Measurements from ENCODE around the gene CORO2A.
"Not testable (repeated sequence)": the region's sequence is repeated elsewhere in the genome, so short reads cannot be mapped to it uniquely, and the experiment has no call there.

CORO2A gene

GRCh38 chr9:98176391-98177259 lies 15.8 kb downstream of the CORO2A start:
- Histone ChIP-seq H3K27ac (ENCODE audit: low read length) (no peak overlapping the region), H3K4me1 (ENCODE audit: control insufficient read depth, low read depth, low read length) (peaks cover 15% of the 10 kb centered on the region), H3K36me3 (ENCODE audit: control insufficient read depth, low read depth, low read length) (no peaks in the 10 kb centered on the region), H3K27me3 (ENCODE audit: control insufficient read depth, insufficient read depth, low read length) (no peaks in the 10 kb centered on the region), H3K4me3 (ENCODE audit: low read length) (no peak overlapping the region), H3K9me3 (ENCODE audit: control insufficient read depth, low read depth, low read length) (no peaks in the 10 kb centered on the region), H3K9ac (ENCODE audit: low read length) (no peak overlapping the region)

GRCh38 chr9:98175762-98176161 lies 16.7 kb downstream of the CORO2A start:
- Histone ChIP-seq H3K27ac (ENCODE audit: low read length) (no peak overlapping the region), H3K4me3 (ENCODE audit: low read length) (no peak overlapping the region), H3K36me3 (ENCODE audit: control insufficient read depth, low read depth, low read length) (no peaks in the 10 kb centered on the region), H3K27me3 (ENCODE audit: control insufficient read depth, insufficient read depth, low read length) (no peaks in the 10 kb centered on the region), H3K4me1 (ENCODE audit: control insufficient read depth, low read depth, low read length) (peaks cover 23% of the 10 kb centered on the region), H3K9me3 (ENCODE audit: control insufficient read depth, low read depth, low read length) (no peaks in the 10 kb centered on the region), H3K9ac (ENCODE audit: low read length) (no peak overlapping the region)

DNA sequence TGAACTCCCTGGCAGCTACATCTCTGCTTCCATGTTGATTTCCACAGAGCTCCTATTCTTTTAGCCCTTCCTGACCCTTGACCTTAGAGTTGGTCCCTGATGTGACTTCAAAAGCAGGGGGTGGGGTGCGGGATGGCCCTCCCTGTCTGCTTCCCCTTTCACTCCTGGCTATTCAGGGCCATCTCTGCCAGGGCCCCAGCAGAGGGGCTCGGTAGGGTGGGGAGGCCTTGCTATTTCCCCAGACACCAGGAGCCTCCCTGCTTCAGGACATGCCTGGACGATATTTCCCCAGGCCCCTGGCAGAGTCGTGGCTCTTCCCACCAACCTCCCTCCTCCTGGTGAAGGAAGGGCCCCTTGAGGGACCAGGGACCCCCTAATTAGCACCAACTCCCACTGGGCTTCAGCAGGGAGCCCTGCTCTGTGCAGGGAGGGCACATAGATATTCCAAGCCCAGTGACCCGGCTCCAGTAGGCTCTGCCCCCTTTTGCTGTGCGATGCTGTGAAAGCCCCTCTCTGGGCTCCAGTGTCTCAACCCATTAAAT lies 17.3 kb downstream of the CORO2A start:
- H3K27ac ChIP-seq (ENCODE audit: low read length), result no peak overlapping the region

DNA sequence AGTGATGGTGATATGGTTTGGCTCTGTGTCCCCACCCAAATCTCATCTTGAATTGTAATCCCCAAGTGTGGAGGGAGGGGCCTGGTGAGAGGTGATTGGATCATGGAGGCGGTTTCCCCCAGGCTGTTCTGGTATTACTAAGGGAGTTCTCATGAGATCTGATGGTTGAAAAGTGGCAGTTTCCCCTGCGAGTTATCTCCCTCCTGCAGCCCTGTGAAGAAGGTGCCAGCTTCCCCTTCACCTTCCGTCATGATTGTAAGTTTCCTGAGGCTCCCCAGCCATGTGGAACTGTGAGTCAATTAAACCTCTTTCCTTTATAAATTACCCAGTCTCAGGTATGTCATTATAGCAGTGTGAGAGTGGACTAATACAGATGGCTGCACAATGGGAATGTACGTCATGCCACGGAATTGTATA lies 17.9 kb downstream of the CORO2A start:
- not testable (repeated sequence) for H3K9me3 ChIP-seq (ENCODE audit: control insufficient read depth, low read depth, low read length); H3K27me3 ChIP-seq (ENCODE audit: control insufficient read depth, insufficient read depth, low read length); H3K4me3 ChIP-seq (ENCODE audit: low read length); H3K27ac ChIP-seq (ENCODE audit: low read length); H3K9ac ChIP-seq (ENCODE audit: low read length); H3K36me3 ChIP-seq (ENCODE audit: control insufficient read depth, low read depth, low read length)
- peaks cover 26% of the 10 kb centered on the region for H3K4me1 ChIP-seq (ENCODE audit: control insufficient read depth, low read depth, low read length)

More for the DNA sequence above, 17.3 kb downstream of the CORO2A start:
- no peaks in the 10 kb centered on the region for H3K36me3 ChIP-seq (ENCODE audit: control insufficient read depth, low read depth, low read length)
- no peak overlapping the region for H3K9ac ChIP-seq (ENCODE audit: low read length)
- H3K27me3 ChIP-seq (ENCODE audit: control insufficient read depth, insufficient read depth, low read length), result no peaks in the 10 kb centered on the region
- H3K4me1 ChIP-seq (ENCODE audit: control insufficient read depth, low read depth, low read length), result peaks cover 23% of the 10 kb centered on the region
- H3K4me3 ChIP-seq (ENCODE audit: low read length), result no peak overlapping the region
- H3K9me3 ChIP-seq (ENCODE audit: control insufficient read depth, low read depth, low read length), result no peaks in the 10 kb centered on the region

- Histone ChIP-seq H3K27me3 (ENCODE audit: control insufficient read depth, insufficient read depth, low read length) (no peaks in the 10 kb centered on the region), H3K36me3 (ENCODE audit: control insufficient read depth, low read depth, low read length) (no peaks in the 10 kb centered on the region), H3K4me3 (ENCODE audit: low read length) (no peak overlapping the region), H3K9me3 (ENCODE audit: control insufficient read depth, low read depth, low read length) (no peaks in the 10 kb centered on the region), H3K9ac (ENCODE audit: low read length) (no peak overlapping the region), H3K4me1 (ENCODE audit: control insufficient read depth, low read depth, low read length) (peaks cover 33% of the 10 kb centered on the region), H3K27ac (ENCODE audit: low read length) (no peak overlapping the region)
These were observed 19.3 kb downstream of the CORO2A start for GRCh38 chr9:98173181-98173580.

- Histone ChIP-seq H3K27ac (ENCODE audit: low read length) (no peak overlapping the region), H3K4me1 (ENCODE audit: control insufficient read depth, low read depth, low read length) (peaks cover 33% of the 10 kb centered on the region), H3K27me3 (ENCODE audit: control insufficient read depth, insufficient read depth, low read length) (no peaks in the 10 kb centered on the region)
These were observed 19.8 kb downstream of the CORO2A start for GRCh38 chr9:98172604-98173003.

GRCh38 chr9:98171176-98171925 lies 21.1 kb downstream of the CORO2A start:
- H3K4me1 ChIP-seq (ENCODE audit: control insufficient read depth, low read depth, low read length), result peaks cover 33% of the 10 kb centered on the region
- no peak overlapping the region for H3K4me3 ChIP-seq (ENCODE audit: low read length)
- no peaks in the 10 kb centered on the region for H3K9me3 ChIP-seq (ENCODE audit: control insufficient read depth, low read depth, low read length)
- H3K36me3 ChIP-seq (ENCODE audit: control insufficient read depth, low read depth, low read length), result no peaks in the 10 kb centered on the region
- no peak overlapping the region for H3K9ac ChIP-seq (ENCODE audit: low read length)
- H3K27ac ChIP-seq (ENCODE audit: low read length), result no peak overlapping the region
- H3K27me3 ChIP-seq (ENCODE audit: control insufficient read depth, insufficient read depth, low read length), result no peaks in the 10 kb centered on the region

More at GRCh38 chr9:98172604-98173003, 19.8 kb downstream of the CORO2A start:
- H3K36me3 ChIP-seq (ENCODE audit: control insufficient read depth, low read depth, low read length), result no peaks in the 10 kb centered on the region
- no peak overlapping the region for H3K4me3 ChIP-seq (ENCODE audit: low read length)
- H3K9ac ChIP-seq (ENCODE audit: low read length), result no peak overlapping the region
- H3K9me3 ChIP-seq (ENCODE audit: control insufficient read depth, low read depth, low read length), result no peaks in the 10 kb centered on the region

DNA sequence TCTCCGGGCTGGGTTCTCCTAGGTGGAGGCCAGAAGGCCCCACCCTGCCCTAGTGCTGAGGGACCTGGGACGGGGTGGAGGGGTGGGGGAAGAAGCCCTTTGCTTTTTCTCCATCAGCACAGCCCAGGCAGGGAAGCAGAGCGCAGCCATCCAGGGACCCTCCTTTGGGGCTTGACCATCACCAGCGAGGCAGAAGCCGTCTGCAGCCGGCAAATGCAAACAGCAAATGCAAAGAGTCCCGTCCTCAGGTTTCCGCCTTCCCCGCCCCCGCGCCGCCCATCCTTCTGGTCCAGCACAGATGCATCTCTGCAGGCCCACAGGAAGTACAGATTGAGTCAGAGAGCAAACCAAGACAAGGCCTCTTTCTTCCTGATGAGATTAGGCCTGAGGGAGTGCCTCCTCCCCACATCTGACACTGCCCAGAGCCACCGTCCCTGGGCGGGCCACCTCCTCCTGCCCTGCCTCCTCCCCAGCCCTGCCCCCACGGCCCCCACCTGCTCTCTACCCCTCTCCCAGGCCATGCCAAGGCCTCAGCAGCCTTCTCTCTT lies 23.4 kb downstream of the CORO2A start:
- H3K9ac ChIP-seq (ENCODE audit: low read length), result no peak overlapping the region
- H3K4me1 ChIP-seq (ENCODE audit: control insufficient read depth, low read depth, low read length), result peaks cover 26% of the 10 kb centered on the region
- H3K4me3 ChIP-seq (ENCODE audit: low read length), result no peak overlapping the region
- no peaks in the 10 kb centered on the region for H3K36me3 ChIP-seq (ENCODE audit: control insufficient read depth, low read depth, low read length)
- no peaks in the 10 kb centered on the region for H3K9me3 ChIP-seq (ENCODE audit: control insufficient read depth, low read depth, low read length)
- no peak overlapping the region for H3K27ac ChIP-seq (ENCODE audit: low read length)
- no peaks in the 10 kb centered on the region for H3K27me3 ChIP-seq (ENCODE audit: control insufficient read depth, insufficient read depth, low read length)

DNA sequence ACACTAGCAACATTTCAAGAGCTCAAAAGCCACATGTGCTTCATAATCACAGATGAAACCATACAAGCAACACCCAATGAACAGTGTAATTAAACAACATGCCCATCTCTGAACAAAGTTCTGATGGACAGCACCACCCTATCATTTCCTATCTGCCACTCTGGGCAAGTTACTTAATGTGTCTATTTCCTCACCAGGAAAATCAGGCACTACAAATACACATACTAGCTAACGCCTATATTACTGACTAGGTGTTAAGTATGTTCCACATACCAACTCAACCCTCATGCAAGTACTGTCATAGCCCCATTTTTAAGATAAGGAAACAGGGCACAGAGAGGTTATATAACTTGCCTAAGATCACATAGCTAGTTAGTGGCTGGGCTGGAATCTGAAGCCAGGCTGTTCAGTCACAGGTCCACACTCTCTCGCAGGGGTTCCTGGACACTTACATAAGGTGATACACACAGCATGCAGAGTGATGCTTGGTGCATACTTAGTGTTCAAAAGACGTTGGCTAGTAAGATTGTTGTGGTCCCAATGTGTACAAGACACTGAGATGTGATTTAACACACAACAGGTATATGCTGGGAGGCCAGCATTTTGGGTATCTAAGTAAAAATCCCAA lies 24.2 kb downstream of the CORO2A start:
- Histone ChIP-seq H3K27ac (ENCODE audit: low read length) (no peak overlapping the region), H3K36me3 (ENCODE audit: control insufficient read depth, low read depth, low read length) (no peaks in the 10 kb centered on the region), H3K4me1 (ENCODE audit: control insufficient read depth, low read depth, low read length) (peaks cover 26% of the 10 kb centered on the region), H3K27me3 (ENCODE audit: control insufficient read depth, insufficient read depth, low read length) (no peaks in the 10 kb centered on the region), H3K9me3 (ENCODE audit: control insufficient read depth, low read depth, low read length) (no peaks in the 10 kb centered on the region), H3K9ac (ENCODE audit: low read length) (no peak overlapping the region), H3K4me3 (ENCODE audit: low read length) (no peak overlapping the region)

- Histone ChIP-seq H3K9ac (ENCODE audit: low read length) (no peak overlapping the region), H3K36me3 (ENCODE audit: control insufficient read depth, low read depth, low read length) (no peaks in the 10 kb centered on the region), H3K4me3 (ENCODE audit: low read length) (no peak overlapping the region), H3K27ac (ENCODE audit: low read length) (no peak overlapping the region), H3K4me1 (ENCODE audit: control insufficient read depth, low read depth, low read length) (peaks cover 10% of the 10 kb centered on the region), H3K9me3 (ENCODE audit: control insufficient read depth, low read depth, low read length) (no peaks in the 10 kb centered on the region), H3K27me3 (ENCODE audit: control insufficient read depth, insufficient read depth, low read length) (no peaks in the 10 kb centered on the region)
These were observed 27.5 kb downstream of the CORO2A start for GRCh38 chr9:98164912-98165311.

DNA sequence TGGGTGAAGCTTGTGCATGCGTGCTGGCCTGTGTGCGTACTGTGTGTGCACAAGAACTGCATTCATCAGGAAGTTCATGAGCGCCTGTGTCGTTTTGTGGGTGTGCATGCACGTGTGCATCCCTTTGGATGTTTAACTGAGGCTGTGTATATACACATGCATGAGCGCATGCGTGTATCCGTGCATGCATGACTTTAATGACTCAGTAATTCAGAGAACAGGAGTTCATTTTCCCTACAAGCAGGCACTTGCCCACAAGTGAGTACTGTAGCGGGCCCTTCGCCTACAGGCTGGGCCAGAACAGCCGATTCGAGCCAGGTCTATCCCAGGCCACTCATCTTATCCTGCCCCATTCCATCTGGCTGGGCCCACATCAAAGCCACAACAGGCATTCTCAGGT lies 29.8 kb downstream of the CORO2A start:
- Histone ChIP-seq H3K36me3 (ENCODE audit: control insufficient read depth, low read depth, low read length) (no peaks in the 10 kb centered on the region), H3K27me3 (ENCODE audit: control insufficient read depth, insufficient read depth, low read length) (no peaks in the 10 kb centered on the region), H3K27ac (ENCODE audit: low read length) (no peak overlapping the region), H3K9ac (ENCODE audit: low read length) (no peak overlapping the region), H3K9me3 (ENCODE audit: control insufficient read depth, low read depth, low read length) (no peaks in the 10 kb centered on the region), H3K4me3 (ENCODE audit: low read length) (no peak overlapping the region), H3K4me1 (ENCODE audit: control insufficient read depth, low read depth, low read length) (no peaks in the 10 kb centered on the region)

Measured in iPS-18a (cell line).